Smooth muscle cell (in vitro differentiated cells): ENCODE data around the gene DYSF. TPM values are rescaled to one million over a fixed set of nuclear protein-coding genes. Genes with fewer than 3 reads are reported as not detected.
"Not testable (repeated sequence)": the region's sequence is repeated elsewhere in the genome, so short reads cannot be mapped to it uniquely, and the experiment has no call there.

Experiments
- DNase-seq: peaks from one replicate; lab custom pipeline; 2025; ENCODE audit not compliant: unreplicated experiment; lab: John Stamatoyannopoulos, UW
- H2AFZ ChIP-seq: fragments of 200-600 bp; sonication (generic); 2 replicates; pipeline ENCODE4 v1.6.0; 2016; ENCODE audit warnings: antibody characterized with exemption, low read depth, mild to moderate bottlenecking
- H3F3A ChIP-seq: fragments of 200-600 bp; sonication (generic); 2 replicates; pipeline ENCODE4 v1.6.0; 2017; ENCODE audit warnings: antibody characterized with exemption, low read depth
- H3K27ac ChIP-seq: fragments of 200-600 bp; sonication (generic); 2 replicates; pipeline ENCODE4 v1.5.1; 2016; ENCODE audit warnings: low read depth, mild to moderate bottlenecking
- H3K27me3 ChIP-seq: fragments of 200-600 bp; sonication (generic); 2 replicates; pipeline ENCODE4 v1.6.1; 2016; ENCODE audit warnings: low read depth, mild to moderate bottlenecking
- H3K36me3 ChIP-seq: fragments of 200-600 bp; sonication (generic); 2 replicates; pipeline ENCODE4 v1.5.1; 2016; ENCODE audit warnings: low read depth
- H3K4me1 ChIP-seq: fragments of 200-600 bp; sonication (generic); 2 replicates; pipeline ENCODE4 v1.5.1; 2016; ENCODE audit warnings: low read depth
- H3K4me2 ChIP-seq: fragments of 200-600 bp; sonication (generic); 2 replicates; pipeline ENCODE4 v1.6.0; 2016; ENCODE audit warnings: mild to moderate bottlenecking
- H3K4me3 ChIP-seq: fragments of 200-600 bp; sonication (generic); 2 replicates; pipeline ENCODE4 v1.5.1; 2016; ENCODE audit warnings: mild to moderate bottlenecking
- H3K79me2 ChIP-seq: fragments of 200-600 bp; sonication (generic); 2 replicates; pipeline ENCODE4 v1.6.0; 2016; ENCODE audit warnings: low read depth, mild to moderate bottlenecking
- H3K9ac ChIP-seq: fragments of 200-600 bp; sonication (generic); 2 replicates; pipeline ENCODE4 v1.6.0; 2016; ENCODE audit warnings: low read depth
- H3K9me3 ChIP-seq: fragments of 200-600 bp; sonication (generic); replicated peaks from 2 replicates; pipeline ENCODE4 v1.5.1; 2016; ENCODE audit warnings: low read depth
- H4K20me1 ChIP-seq: fragments of 200-600 bp; sonication (generic); 2 replicates; pipeline ENCODE4 v1.6.0; 2016; ENCODE audit warnings: low read depth
- CTCF ChIP-seq: fragments of 200-600 bp; sonication (generic); IDR thresholded peaks from 2 replicates; pipeline ENCODE4 v1.5.1; 2017; ENCODE audit warnings: borderline replicate concordance, mild to moderate bottlenecking, antibody characterized with exemption; ENCODE audit not compliant: insufficient read depth, poor library complexity, severe bottlenecking
- WGBS: methylation state at CpG from one replicate; pipeline ENCODE4 v1.1.7; 2016; ENCODE audit warnings: low lambda C conversion rate; 5-methylcytosine and 5-hydroxymethylcytosine counted together
- polyA plus RNA-seq: library from polyadenylated mRNA; unstranded; fragments of >200 nt; fragmentation: Nextera tagmentation; extraction: Ambion mirVana; gene quantifications from 2 replicates; pipeline ENCODE4 v1.2.1, GENCODE V29; 2016
- total RNA-seq: library from RNA; depleted of rRNA; stranded (reverse); fragments of >200 nt; gene quantifications from 2 replicates; pipeline ENCODE4 v1.2.3, GENCODE V29; 2014

The DYSF gene
- total and polyA plus RNA-seq, 2 experiments from 2014 or later, result 0.64 to 1.6 TPM

GRCh38 chr2:71655498-71655897 lies 202.1 kb downstream of the DYSF start:
- DNase-seq, result no peak
- Histone ChIP-seq H3K4me3 (no peak overlapping the region), H3F3A (no peaks in the 10 kb centered on the region), H3K36me3 (no peaks in the 10 kb centered on the region), H3K27ac (no peak overlapping the region), H3K79me2 (no peaks in the 10 kb centered on the region), H3K4me2 (no peak overlapping the region), H3K4me1 (no peaks in the 10 kb centered on the region), H3K27me3 (no peaks in the 10 kb centered on the region), H3K9ac (no peak overlapping the region), H4K20me1 (no peaks in the 10 kb centered on the region), H2AFZ (no peak overlapping the region), H3K9me3 (peaks cover 5% of the 10 kb centered on the region)
- 91% methylated on average over 2 of the region's 2 CpGs for WGBS
- no peak for TF ChIP-seq CTCF

- H2AFZ ChIP-seq, H3K27me3 ChIP-seq, H3K79me2 ChIP-seq, H3K4me2 ChIP-seq, H3F3A ChIP-seq, H4K20me1 ChIP-seq, H3K27ac ChIP-seq, H3K36me3 ChIP-seq, H3K4me1 ChIP-seq, DNase-seq, H3K4me3 ChIP-seq, H3K9ac ChIP-seq, H3K9me3 ChIP-seq: not testable (repeated sequence)
- WGBS, result 53% methylated on average over 2 of the region's 2 CpGs
Measured at GRCh38 chr2:71658256-71658655, 204.9 kb downstream of the DYSF start.

- 93% methylated on average over 3 of the region's 3 CpGs for WGBS
- Histone ChIP-seq H3K9ac (no peak overlapping the region), H3K79me2 (no peaks in the 10 kb centered on the region), H3K4me2 (no peak overlapping the region), H3K4me3 (no peak overlapping the region), H3K27ac (no peak overlapping the region), H3K36me3 (no peaks in the 10 kb centered on the region), H4K20me1 (no peaks in the 10 kb centered on the region), H3F3A (no peaks in the 10 kb centered on the region), H3K27me3 (no peaks in the 10 kb centered on the region), H2AFZ (no peak overlapping the region), H3K4me1 (no peaks in the 10 kb centered on the region), H3K9me3 (peaks cover 5% of the 10 kb centered on the region)
- no peak for DNase-seq
- no peak for TF ChIP-seq CTCF
Measured at GRCh38 chr2:71658771-71659170, 205.4 kb downstream of the DYSF start.

GRCh38 chr2:71659868-71660518 lies 206.6 kb downstream of the DYSF start:
- Histone ChIP-seq H3K79me2 (no peaks in the 10 kb centered on the region), H2AFZ (no peak overlapping the region), H3F3A (no peaks in the 10 kb centered on the region), H3K9me3 (peaks cover 5% of the 10 kb centered on the region), H3K9ac (no peak overlapping the region), H4K20me1 (no peaks in the 10 kb centered on the region), H3K4me2 (no peak overlapping the region), H3K27ac (no peak overlapping the region), H3K4me3 (no peak overlapping the region), H3K36me3 (no peaks in the 10 kb centered on the region), H3K4me1 (no peaks in the 10 kb centered on the region), H3K27me3 (no peaks in the 10 kb centered on the region)
- no peak for TF ChIP-seq CTCF
- DNase-seq, result no peak
- 73% methylated on average over 5 of the region's 5 CpGs for WGBS
